ENCODE data around the gene FAM117B.

FAM117B gene

DNA sequence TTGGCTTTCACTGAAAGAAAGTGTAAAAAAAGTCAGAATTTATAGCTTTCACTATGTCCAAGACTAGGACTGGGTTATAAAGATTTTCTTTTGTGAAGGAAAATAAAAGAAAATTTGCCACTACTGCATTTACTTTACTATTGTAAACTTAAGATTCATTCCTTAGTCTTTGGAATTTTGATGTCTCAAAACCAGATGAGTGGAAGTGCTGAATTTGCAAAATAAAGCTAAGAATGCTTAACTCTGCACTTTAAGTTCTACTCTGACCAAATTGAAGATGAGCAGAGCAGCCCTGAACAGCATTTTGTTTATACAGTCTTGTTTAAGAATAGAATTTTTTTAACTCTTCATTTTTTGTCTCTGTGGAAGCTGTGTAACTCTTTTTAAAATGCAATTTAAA lies 134.4 kb downstream of the FAM117B start:
- TF ChIP-seq ZFX (IDR thresholded peaks at IDR 0.05) = no peak
- TF ChIP-seq, protein P1, sequence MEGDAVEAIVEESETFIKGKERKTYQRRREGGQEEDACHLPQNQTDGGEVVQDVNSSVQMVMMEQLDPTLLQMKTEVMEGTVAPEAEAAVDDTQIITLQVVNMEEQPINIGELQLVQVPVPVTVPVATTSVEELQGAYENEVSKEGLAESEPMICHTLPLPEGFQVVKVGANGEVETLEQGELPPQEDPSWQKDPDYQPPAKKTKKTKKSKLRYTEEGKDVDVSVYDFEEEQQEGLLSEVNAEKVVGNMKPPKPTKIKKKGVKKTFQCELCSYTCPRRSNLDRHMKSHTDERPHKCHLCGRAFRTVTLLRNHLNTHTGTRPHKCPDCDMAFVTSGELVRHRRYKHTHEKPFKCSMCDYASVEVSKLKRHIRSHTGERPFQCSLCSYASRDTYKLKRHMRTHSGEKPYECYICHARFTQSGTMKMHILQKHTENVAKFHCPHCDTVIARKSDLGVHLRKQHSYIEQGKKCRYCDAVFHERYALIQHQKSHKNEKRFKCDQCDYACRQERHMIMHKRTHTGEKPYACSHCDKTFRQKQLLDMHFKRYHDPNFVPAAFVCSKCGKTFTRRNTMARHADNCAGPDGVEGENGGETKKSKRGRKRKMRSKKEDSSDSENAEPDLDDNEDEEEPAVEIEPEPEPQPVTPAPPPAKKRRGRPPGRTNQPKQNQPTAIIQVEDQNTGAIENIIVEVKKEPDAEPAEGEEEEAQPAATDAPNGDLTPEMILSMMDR (conservative IDR thresholded peaks at IDR 0.05) = no peak
- H3K27ac ChIP-seq = no peak overlapping the region

GRCh38 chr2:202771336-202771735 lies 136.6 kb downstream of the FAM117B start:
- TF ChIP-seq, protein P1 (conservative IDR thresholded peaks at IDR 0.05) = no peak
- TF ChIP-seq ZFX (IDR thresholded peaks at IDR 0.05) = no peak
- no peak overlapping the region for H3K27ac ChIP-seq

GRCh38 chr2:202771741-202772460 lies 137.1 kb downstream of the FAM117B start:
- H3K27ac ChIP-seq = no peak overlapping the region
- TF ChIP-seq, protein P1 (conservative IDR thresholded peaks at IDR 0.05) = no peak
- no peak for TF ChIP-seq ZFX (IDR thresholded peaks at IDR 0.05)

DNA sequence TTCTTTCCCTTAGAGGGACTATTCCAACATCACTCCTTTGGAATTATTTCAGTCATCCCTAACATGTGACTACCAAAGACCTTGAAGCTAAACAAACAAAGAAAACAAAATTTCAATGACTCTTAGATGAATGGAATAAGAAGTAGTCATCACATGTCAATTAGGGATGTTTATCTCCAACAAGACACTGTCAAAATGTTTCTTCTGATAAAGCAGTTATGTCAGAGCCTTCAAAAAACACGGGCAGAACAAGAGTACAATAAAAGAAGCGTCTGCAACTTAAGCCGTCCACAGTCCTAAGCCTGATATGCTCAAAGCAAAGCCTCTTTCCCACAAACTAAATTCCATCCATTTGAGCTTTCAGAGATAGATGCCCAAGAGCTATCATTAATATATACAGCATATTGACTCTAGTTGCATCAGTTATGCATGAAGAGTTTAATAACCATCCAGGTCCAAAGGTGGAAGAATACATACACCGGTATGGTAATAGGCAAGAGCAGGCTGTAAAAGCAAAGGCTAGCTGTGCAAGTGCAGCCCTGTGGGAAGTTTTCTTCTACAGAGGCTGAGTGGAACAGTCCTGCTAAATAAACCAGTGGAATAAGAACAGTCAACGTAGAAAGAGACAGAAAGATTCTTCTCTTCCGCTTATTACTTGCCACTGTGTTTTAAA lies 138.7 kb downstream of the FAM117B start:
- TF ChIP-seq, protein P1 (conservative IDR thresholded peaks at IDR 0.05) = no peak
- H3K27ac ChIP-seq = no peak overlapping the region

- TF ChIP-seq ZFX (IDR thresholded peaks at IDR 0.05) = no peak
- TF ChIP-seq, protein P1 (conservative IDR thresholded peaks at IDR 0.05) = no peak
- no peak overlapping the region for H3K27ac ChIP-seq
These were observed 139.3 kb downstream of the FAM117B start for GRCh38 chr2:202774104-202774503.

DNA sequence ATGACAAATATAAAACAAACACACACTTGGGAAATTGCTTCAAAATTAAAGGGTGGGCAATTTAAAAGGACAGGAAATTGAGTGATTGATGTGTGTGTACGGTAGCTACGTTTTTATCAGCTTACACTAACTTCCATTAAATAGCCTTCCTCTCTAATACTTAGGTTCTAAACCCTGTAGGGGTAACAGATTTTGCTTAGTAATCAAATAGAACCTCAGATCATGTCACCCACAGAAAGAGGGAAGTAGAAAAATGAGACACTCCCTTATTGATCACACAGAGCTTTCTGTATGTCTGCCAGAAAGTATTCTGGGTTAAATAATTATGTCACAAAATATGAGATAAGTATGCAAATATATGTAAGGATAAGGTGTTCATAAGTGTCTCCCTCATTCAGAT lies 143.4 kb downstream of the FAM117B start:
- no peak for TF ChIP-seq ZFX (IDR thresholded peaks at IDR 0.05)
- TF ChIP-seq, protein P1 (conservative IDR thresholded peaks at IDR 0.05) = no peak
- H3K27ac ChIP-seq = no peak overlapping the region

DNA sequence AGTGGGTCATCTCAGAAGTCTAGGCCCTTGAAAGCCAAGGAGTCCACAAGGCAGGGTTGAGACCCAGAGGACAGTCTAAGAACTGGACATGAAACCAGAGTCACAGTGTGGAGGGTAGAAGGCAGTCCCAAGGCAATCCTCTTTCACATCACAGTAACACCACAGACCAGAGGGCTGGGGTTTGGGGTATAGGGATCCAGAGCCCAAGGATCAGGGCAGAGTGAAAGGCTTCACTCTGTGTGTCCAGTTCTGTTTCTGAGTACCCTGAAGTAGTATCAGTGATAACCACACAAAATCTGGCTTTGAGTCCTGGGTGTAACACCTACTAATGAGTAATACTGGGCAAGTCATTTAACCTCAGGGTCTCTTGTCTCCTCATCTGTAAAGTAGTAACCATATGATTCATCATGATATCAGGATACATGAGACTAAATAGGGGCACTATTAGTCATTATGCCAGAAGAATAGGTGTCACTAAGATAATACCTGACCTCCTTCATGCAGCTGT lies 145.8 kb downstream of the FAM117B start:
- TF ChIP-seq, protein P1 (conservative IDR thresholded peaks at IDR 0.05) = no peak
- no peak for TF ChIP-seq ZFX (IDR thresholded peaks at IDR 0.05)
- H3K27ac ChIP-seq = no peak overlapping the region

All from C4-2B (cell line).